Dedifferentiated amniotic fluid mesenchymal stem cell (primary cell): ENCODE results near the gene CACNA1B.

Experiments
- DNase-seq: peaks from one replicate; pipeline ENCODE4 v3.0.0-alpha.2; 2016; ENCODE audit errors: extremely low spot score

The CACNA1B gene

GRCh38 chr9:137919649-137920141 lies 42.1 kb downstream of the CACNA1B start:
- DNase-seq, result no peak

GRCh38 chr9:137920753-137921152 lies 43.2 kb downstream of the CACNA1B start:
- no peak for DNase-seq

GRCh38 chr9:137924169-137924568 lies 46.6 kb downstream of the CACNA1B start:
- no peak for DNase-seq

GRCh38 chr9:137924761-137925369 lies 47.3 kb downstream of the CACNA1B start:
- DNase-seq, result no peak

GRCh38 chr9:137943655-137944054 lies 66.1 kb downstream of the CACNA1B start:
- no peak for DNase-seq

GRCh38 chr9:137945581-137945980 lies 68.0 kb downstream of the CACNA1B start:
- no peak for DNase-seq

GRCh38 chr9:137946993-137947392 lies 69.4 kb downstream of the CACNA1B start:
- no peak for DNase-seq

- no peak for DNase-seq
These were observed 71.1 kb downstream of the CACNA1B start for GRCh38 chr9:137948642-137949041.

GRCh38 chr9:137949260-137949659 lies 71.7 kb downstream of the CACNA1B start:
- no peak for DNase-seq

- DNase-seq, result no peak
These were observed 73.5 kb downstream of the CACNA1B start for GRCh38 chr9:137951107-137951506.

GRCh38 chr9:137951597-137952490 lies 74.3 kb downstream of the CACNA1B start:
- no peak for DNase-seq

GRCh38 chr9:137952976-137953666 lies 75.5 kb downstream of the CACNA1B start:
- no peak for DNase-seq

GRCh38 chr9:137953683-137954438 lies 76.3 kb downstream of the CACNA1B start:
- no peak for DNase-seq

- DNase-seq, result no peak
These were observed 77.6 kb downstream of the CACNA1B start for GRCh38 chr9:137955224-137955570.

- DNase-seq, result no peak
These were observed 78.0 kb downstream of the CACNA1B start for GRCh38 chr9:137955586-137955985.

GRCh38 chr9:137956039-137956438 lies 78.5 kb downstream of the CACNA1B start:
- no peak for DNase-seq

- no peak for DNase-seq
These were observed 79.3 kb downstream of the CACNA1B start for GRCh38 chr9:137956688-137957385.

GRCh38 chr9:137959641-137960411 lies 82.2 kb downstream of the CACNA1B start:
- DNase-seq, result no peak

GRCh38 chr9:137960496-137960895 lies 82.9 kb downstream of the CACNA1B start:
- DNase-seq, result no peak

- DNase-seq, result no peak
These were observed 85.9 kb downstream of the CACNA1B start for GRCh38 chr9:137963525-137963924.
